LNCaP clone FGC (cell line): ENCODE results near the gene RUNX1.
A peak's percentile ranks its signal among the peaks of the same experiment; 100 is the strongest.
"Not testable (repeated sequence)": the region's sequence is repeated elsewhere in the genome, so short reads cannot be mapped to it uniquely, and the experiment has no call there.

Source experiments
- DNase-seq: peaks from one replicate; pipeline ENCODE4 v3.0.0-alpha.2; 2011; ENCODE audit warnings: low read depth
- H3K4me3 ChIP-seq: 2 replicates; pipeline ENCODE4 v1.5.1; 2011; ENCODE audit warnings: mild to moderate bottlenecking, low read depth, low read length, control low read depth
- CTCF ChIP-seq: IDR thresholded peaks from 2 replicates; pipeline ENCODE4 v1.5.1; 2012; ENCODE audit warnings: mild to moderate bottlenecking; ENCODE audit not compliant: control insufficient read depth, insufficient read depth; ENCODE audit errors: extremely low read depth

The RUNX1 gene

GRCh38 chr21:34960687-34961086, 88.4 kb downstream of the RUNX1 start:
- TF ChIP-seq CTCF: no peak
- H3K4me3 ChIP-seq: no peak overlapping the region
- DNase-seq: no peak

DNA sequence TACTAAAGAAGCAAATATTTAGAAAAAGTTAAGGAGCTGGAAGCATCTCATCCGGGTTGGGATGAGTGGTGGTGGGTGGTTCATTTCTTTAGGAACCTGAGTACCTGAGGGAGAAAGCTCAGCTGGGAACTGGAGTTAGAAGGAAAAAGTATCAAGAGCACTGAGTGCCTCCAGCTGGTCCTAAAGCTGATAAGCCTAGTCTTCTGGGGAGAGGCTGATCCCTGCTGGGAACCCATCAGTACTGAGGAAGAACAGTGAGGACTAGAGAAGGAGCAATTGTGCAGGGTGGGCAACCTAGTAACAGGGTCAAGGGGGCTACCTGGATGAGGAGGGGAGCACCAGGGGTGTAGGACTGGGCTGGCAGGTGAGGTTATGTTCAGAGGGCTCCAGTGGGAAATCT, 89.5 kb downstream of the RUNX1 start:
- DNase-seq: no peak
- no peak overlapping the region for H3K4me3 ChIP-seq
- no peak for TF ChIP-seq CTCF

- no peak for TF ChIP-seq CTCF
- no peak overlapping the region for H3K4me3 ChIP-seq
- no peak for DNase-seq
Observed at GRCh38 chr21:34958040-34958439, 91.1 kb downstream of the RUNX1 start.

DNA sequence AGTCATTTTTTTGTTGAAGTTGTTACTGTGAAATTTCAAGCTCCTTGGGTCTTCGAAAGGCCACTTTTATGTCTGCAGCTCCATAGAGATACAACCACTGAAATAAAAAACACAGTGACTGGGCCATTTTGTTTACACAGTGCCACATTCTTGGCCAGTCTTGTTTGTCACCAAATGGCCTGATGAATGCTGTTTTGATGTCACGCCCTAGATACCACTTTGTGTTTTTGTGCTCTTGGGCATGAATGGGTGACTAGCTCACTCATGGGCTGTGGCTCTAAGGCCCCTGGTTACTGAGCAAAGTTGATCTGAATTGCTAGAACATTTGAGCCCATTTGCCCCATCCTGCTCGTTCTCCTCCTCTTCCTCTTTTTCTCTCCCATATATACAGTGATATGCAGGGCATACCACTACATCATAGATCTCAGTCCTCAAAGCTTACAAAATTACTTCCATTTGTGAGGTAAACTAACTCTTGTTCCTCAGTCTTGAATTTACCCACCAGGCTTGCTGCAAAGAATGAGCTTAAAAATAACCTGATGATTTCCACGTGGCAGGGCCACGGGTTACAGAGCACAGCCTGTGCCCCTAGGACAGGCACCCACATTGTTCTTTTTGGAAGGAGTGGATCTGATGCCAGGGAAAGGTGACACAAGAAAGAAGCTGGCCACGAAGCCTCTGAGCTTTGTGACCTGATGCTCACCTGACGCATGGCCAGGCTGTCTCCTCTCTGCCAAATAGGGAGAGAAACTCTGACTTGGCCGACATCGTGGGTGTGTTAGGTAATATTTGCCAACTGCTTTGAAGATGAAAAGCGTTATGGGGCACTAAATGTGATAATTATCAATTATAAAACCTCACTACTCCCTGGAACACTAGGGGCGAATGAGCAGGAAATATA, 92.4 kb downstream of the RUNX1 start:
- no peak overlapping the region for H3K4me3 ChIP-seq
- TF ChIP-seq CTCF: no peak
- peak; percentile 0 for DNase-seq

DNA sequence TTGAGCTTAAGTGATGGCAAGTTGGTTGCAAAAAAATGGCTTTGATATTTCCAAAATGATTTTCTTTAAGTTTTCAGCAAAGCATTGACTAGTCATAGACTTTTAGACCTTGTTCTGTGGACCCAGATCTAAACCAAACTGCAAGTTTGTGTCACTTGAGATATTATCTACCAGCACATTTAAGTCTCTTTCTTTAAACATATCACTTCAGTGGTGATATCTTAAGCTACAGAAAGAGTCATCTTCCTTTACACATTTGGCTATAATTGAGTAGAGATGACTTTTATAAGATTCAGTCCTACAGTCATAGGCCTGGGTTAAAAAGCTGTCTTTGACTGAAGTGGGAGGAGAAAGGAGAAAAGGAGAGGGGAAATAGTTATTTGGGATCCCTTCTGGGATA, 95.2 kb downstream of the RUNX1 start:
- no peak overlapping the region for H3K4me3 ChIP-seq
- no peak for TF ChIP-seq CTCF
- DNase-seq: no peak

DNA sequence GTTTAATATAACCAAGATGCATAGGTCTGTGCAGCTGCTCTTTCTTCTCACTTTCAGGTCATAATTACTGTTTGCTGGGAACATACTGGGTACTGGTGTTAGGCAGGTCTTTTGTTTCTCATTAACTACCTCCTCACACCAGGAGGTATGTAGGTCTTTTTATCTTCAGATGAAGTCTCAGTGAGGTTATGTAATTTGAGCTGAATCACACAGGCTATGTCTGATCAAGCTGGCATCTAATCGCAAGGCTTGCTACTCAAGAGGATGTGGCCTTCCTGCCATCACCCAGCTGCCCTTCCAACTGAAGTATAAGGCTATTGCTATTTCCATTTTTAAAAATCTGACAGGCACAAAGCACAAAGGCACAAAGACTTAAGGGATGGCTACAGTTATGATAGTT, 96.4 kb downstream of the RUNX1 start:
- TF ChIP-seq CTCF: no peak
- DNase-seq: no peak
- H3K4me3 ChIP-seq: no peak overlapping the region

GRCh38 chr21:34951868-34952267, 97.2 kb downstream of the RUNX1 start:
- H3K4me3 ChIP-seq, DNase-seq: not testable (repeated sequence)
